ENCODE measurements around the gene DNAL4. TPM values are rescaled to one million over a fixed set of nuclear protein-coding genes. Genes with fewer than 3 reads are reported as not detected.

DNAL4 gene
- 18.5 and 19.5 TPM in 2 replicates for total RNA-seq

GRCh38 chr22:38793721-38794466, at the start of gene DNAL4:
TSS of gene DNAL4 (minus strand) at chr22:38794143. CDS start at chr22:38782731, 11,412 bp downstream.

GRCh38 chr22:38755911-38756532, 37.9 kb downstream of the DNAL4 start, which contains the start of gene SUN2:
TSS of gene SUN2 (minus strand) at chr22:38755998. CDS start at chr22:38752628, 3,370 bp downstream.

Small RNA genes within 50 kb of the gene (small RNA-seq; reads per million reads assigned to genes)
- not detected for gene AL021707.8

Other genes starting within 250 kb of the DNAL4 start
- gene DMC1, start 224.0 kb downstream of the DNAL4 start, total RNA-seq: 5.0 and 5.5 TPM in 2 replicates
- 1.2 and 3.1 TPM in 2 replicates for gene FAM227A, start 137.8 kb downstream of the DNAL4 start, total RNA-seq
- 14.2 and 20.4 TPM in 2 replicates for gene CBY1, start 137.5 kb downstream of the DNAL4 start, total RNA-seq
- 48.7 and 97.0 TPM in 2 replicates for gene TOMM22, start 112.2 kb downstream of the DNAL4 start, total RNA-seq
- gene JOSD1, start 93.2 kb downstream of the DNAL4 start, total RNA-seq: 55.0 and 76.5 TPM in 2 replicates
- 32.5 and 34.9 TPM in 2 replicates for gene GTPBP1, start 88.2 kb downstream of the DNAL4 start, total RNA-seq
- gene SUN2, start 38.1 kb downstream of the DNAL4 start, total RNA-seq: 69.1 and 119 TPM in 2 replicates
- 0.43 and 0.79 TPM in 2 replicates for gene NPTXR, start 49.9 kb upstream of the DNAL4 start, total RNA-seq
- 27.7 and 41.2 TPM in 2 replicates for gene CBX6, start 78.1 kb upstream of the DNAL4 start, total RNA-seq
- gene APOBEC3A, start 163.5 kb upstream of the DNAL4 start, total RNA-seq: not detected in 2 replicates
- 1.2 and 1.6 TPM in 2 replicates for gene APOBEC3B, start 188.2 kb upstream of the DNAL4 start, total RNA-seq
- gene APOBEC3C, start 220.1 kb upstream of the DNAL4 start, total RNA-seq: 16.9 TPM in 2 replicates
- 1.2 and 5.5 TPM in 2 replicates for gene APOBEC3D, start 227.0 kb upstream of the DNAL4 start, total RNA-seq
- gene APOBEC3F, start 246.7 kb upstream of the DNAL4 start, total RNA-seq: 2.9 and 4.7 TPM in 2 replicates

All from placental epithelial cell (primary cell).